Measurements from ENCODE around the gene RFX4.

DNA sequence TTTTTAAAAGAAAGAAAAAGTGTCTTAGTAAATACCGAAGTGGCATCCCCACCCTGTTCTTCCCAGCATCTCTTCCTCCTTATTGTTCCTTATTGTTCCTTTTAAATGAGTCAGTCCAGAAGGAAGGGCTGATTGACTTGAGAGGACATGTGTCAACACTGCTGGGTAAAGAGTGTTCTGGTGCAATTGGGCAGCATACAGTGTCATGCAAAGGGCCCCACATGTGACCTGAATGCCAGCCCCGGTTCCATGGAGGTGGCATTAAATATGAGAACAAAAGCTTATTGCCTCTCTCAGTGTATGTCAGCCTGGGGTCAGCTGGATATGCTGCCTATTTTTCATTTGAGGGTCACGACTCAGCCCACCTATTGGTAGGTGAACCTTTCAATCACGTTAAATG lies 132.8 kb downstream of the RFX4 start:
- TF ChIP-seq, protein P1, sequence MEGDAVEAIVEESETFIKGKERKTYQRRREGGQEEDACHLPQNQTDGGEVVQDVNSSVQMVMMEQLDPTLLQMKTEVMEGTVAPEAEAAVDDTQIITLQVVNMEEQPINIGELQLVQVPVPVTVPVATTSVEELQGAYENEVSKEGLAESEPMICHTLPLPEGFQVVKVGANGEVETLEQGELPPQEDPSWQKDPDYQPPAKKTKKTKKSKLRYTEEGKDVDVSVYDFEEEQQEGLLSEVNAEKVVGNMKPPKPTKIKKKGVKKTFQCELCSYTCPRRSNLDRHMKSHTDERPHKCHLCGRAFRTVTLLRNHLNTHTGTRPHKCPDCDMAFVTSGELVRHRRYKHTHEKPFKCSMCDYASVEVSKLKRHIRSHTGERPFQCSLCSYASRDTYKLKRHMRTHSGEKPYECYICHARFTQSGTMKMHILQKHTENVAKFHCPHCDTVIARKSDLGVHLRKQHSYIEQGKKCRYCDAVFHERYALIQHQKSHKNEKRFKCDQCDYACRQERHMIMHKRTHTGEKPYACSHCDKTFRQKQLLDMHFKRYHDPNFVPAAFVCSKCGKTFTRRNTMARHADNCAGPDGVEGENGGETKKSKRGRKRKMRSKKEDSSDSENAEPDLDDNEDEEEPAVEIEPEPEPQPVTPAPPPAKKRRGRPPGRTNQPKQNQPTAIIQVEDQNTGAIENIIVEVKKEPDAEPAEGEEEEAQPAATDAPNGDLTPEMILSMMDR (IDR thresholded peaks at IDR 0.05 in 4 of 5, conservative IDR thresholded peaks at IDR 0.05 in 1 of 5) = no peak
- no peak for TF ChIP-seq POLR2A (IDR thresholded peaks at IDR 0.05)

Data from gastrocnemius medialis (tissue), 4 donors.